GM23338 (cell line): Measurements from ENCODE around the gene TMEM190. TPM values are rescaled to one million over a fixed set of nuclear protein-coding genes. Genes with fewer than 3 reads are reported as not detected.

Experiments
- ETS1 ChIP-seq: IDR thresholded peaks from 2 replicates; pipeline ENCODE4 v1.6.1; 2016; ENCODE audit warnings: antibody characterized with exemption
- EZH2 ChIP-seq: fragments of 200-600 bp; sonication (generic); IDR thresholded peaks from one replicate; pipeline ENCODE4 v1.8.0; 2017; ENCODE audit warnings: antibody characterized with exemption, mild to moderate bottlenecking, low read depth; ENCODE audit not compliant: unreplicated experiment
- JUNB ChIP-seq: IDR thresholded peaks from one replicate; pipeline ENCODE4 v1.6.1; 2016; ENCODE audit warnings: antibody characterized with exemption; ENCODE audit not compliant: unreplicated experiment
- NANOG ChIP-seq: IDR thresholded peaks from 2 replicates; pipeline ENCODE4 v1.6.1; 2016; ENCODE audit warnings: antibody characterized with exemption, borderline replicate concordance
- REST ChIP-seq: IDR thresholded peaks from one replicate; pipeline ENCODE4 v1.6.1; 2018; ENCODE audit warnings: antibody characterized with exemption; ENCODE audit not compliant: unreplicated experiment
- STAT1 ChIP-seq: IDR thresholded peaks from one replicate; pipeline ENCODE4 v1.6.1; 2016; ENCODE audit warnings: antibody characterized with exemption; ENCODE audit not compliant: unreplicated experiment
- ZNF462 ChIP-seq: fragments of 250-450 bp; sonication (Bioruptor Pico); IDR thresholded peaks from 2 replicates; pipeline ENCODE4 v1.5.0; 2020; ENCODE audit warnings: mild to moderate bottlenecking, moderate library complexity
- polyA plus RNA-seq: library from polyadenylated mRNA; unstranded; fragments of >200 nt; fragmentation: Nextera tagmentation; extraction: Ambion mirVana; gene quantifications from 2 replicates; pipeline ENCODE4 v1.2.1, GENCODE V29; 2016
- total RNA-seq: library from RNA; depleted of rRNA; stranded (reverse); fragments of >200 nt; shearing (Covaris generic); gene quantifications from 2 replicates; pipeline ENCODE4 v1.2.3, GENCODE V29; 2014
- TF ChIP-seq, protein P1 (sequence below), 2 experiments: fragments of 200-600 bp in 1 of 2; sonication (generic) in 1 of 2; conservative IDR thresholded peaks; 2 replicates each; pipeline versions ENCODE4 v1.5.1 to v1.6.1; 2016 to 2017; ENCODE audit warnings: antibody characterized with exemption in 2 of 2, low read depth in 2 of 2, mild to moderate bottlenecking in 2 of 2, moderate library complexity in 1 of 2

Gene TMEM190
- total and polyA plus RNA-seq, 2 experiments from 2014 or later = 4.8 TPM; not detected in 1

GRCh38 chr19:55405638-55406037 is 29.0 kb downstream of the TMEM190 start (continued):
- no peak for TF ChIP-seq ZNF462
- TF ChIP-seq ETS1 = no peak
- TF ChIP-seq STAT1 = no peak
- TF ChIP-seq, protein P1, sequence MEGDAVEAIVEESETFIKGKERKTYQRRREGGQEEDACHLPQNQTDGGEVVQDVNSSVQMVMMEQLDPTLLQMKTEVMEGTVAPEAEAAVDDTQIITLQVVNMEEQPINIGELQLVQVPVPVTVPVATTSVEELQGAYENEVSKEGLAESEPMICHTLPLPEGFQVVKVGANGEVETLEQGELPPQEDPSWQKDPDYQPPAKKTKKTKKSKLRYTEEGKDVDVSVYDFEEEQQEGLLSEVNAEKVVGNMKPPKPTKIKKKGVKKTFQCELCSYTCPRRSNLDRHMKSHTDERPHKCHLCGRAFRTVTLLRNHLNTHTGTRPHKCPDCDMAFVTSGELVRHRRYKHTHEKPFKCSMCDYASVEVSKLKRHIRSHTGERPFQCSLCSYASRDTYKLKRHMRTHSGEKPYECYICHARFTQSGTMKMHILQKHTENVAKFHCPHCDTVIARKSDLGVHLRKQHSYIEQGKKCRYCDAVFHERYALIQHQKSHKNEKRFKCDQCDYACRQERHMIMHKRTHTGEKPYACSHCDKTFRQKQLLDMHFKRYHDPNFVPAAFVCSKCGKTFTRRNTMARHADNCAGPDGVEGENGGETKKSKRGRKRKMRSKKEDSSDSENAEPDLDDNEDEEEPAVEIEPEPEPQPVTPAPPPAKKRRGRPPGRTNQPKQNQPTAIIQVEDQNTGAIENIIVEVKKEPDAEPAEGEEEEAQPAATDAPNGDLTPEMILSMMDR (conservative IDR thresholded peaks at IDR 0.05; ENCODE audit: low read depth in 2 of 2) = no peak
- TF ChIP-seq EZH2 = no peak
- TF ChIP-seq NANOG = no peak
- no peak for TF ChIP-seq JUNB
- TF ChIP-seq REST = no peak
